NT2/D1 (cell line): ENCODE data around the gene DYSF.

Experiments
- YY1 ChIP-seq: IDR thresholded peaks from 2 replicates; pipeline ENCODE4 v1.6.1; 2011; ENCODE audit not compliant: insufficient read length, insufficient read depth
- ZNF274 ChIP-seq: IDR thresholded peaks from 2 replicates; pipeline ENCODE4 v1.6.1; 2011; ENCODE audit warnings: mild to moderate bottlenecking, low read depth, low read length

DNA sequence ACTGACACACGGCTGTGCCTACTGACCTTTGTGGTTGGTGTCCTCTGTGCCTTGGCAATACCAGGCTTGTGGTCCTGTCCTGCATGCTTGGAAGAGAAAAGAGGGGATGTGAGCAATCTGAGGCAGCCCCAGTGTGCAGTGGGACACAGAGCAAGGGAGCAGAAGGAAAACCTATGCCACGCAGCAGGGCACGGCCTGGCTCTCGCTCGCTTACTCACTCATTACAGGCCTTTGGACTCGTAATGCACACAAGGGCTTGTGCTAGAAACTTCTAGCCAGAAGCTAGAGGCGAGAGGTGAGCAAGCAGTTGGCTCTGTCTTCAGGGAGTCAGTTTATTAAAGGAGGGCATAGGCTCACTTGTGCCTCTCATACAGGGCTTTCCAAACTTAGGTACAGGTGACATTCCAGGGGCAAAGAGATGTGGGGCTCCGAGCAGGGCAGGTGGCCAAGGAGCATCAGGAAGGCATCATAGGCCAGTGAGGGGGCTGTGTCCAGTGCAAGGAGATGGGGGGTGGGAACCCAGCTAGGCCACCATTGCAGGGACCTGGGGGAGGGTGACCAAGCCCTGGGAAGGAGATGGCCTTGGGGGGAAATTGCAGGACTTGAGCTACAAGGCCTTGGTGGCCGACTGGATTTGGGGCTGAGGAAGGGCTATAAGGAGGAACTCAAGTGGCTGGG is 100.8 kb downstream of the DYSF start:
- TF ChIP-seq ZNF274 (no peak), YY1 (no peak)
